Transverse colon (tissue), 4 donors: ENCODE data around the gene POMGNT2.

ENCODE experiments used
- CTCF ChIP-seq, 5 experiments: fragments of 200-600 bp in 3 of 5; fragments of 450-650 bp in 2 of 5; sonication (generic) in 3 of 5; IDR thresholded peaks; 1 replicate in 2 of 5; 2 replicates in 3 of 5; pipeline ENCODE4 v1.5.1; 2016 to 2017; ENCODE audit warnings: antibody characterized with exemption in 5 of 5, inconsistent platforms in 3 of 5, mild to moderate bottlenecking in 2 of 5, moderate library complexity in 1 of 5
- POLR2A ChIP-seq: fragments of 450-650 bp; IDR thresholded peaks from one replicate; pipeline ENCODE4 v1.6.1; 2016; ENCODE audit warnings: antibody characterized with exemption, mild to moderate bottlenecking, moderate library complexity
- POLR2AphosphoS5 ChIP-seq, 3 donors: sonication (generic); formaldehyde crosslinking; IDR thresholded peaks; one replicate each; pipeline ENCODE4 v1.6.1; 2016; ENCODE audit warnings: antibody characterized with exemption in 3 of 3

DNA sequence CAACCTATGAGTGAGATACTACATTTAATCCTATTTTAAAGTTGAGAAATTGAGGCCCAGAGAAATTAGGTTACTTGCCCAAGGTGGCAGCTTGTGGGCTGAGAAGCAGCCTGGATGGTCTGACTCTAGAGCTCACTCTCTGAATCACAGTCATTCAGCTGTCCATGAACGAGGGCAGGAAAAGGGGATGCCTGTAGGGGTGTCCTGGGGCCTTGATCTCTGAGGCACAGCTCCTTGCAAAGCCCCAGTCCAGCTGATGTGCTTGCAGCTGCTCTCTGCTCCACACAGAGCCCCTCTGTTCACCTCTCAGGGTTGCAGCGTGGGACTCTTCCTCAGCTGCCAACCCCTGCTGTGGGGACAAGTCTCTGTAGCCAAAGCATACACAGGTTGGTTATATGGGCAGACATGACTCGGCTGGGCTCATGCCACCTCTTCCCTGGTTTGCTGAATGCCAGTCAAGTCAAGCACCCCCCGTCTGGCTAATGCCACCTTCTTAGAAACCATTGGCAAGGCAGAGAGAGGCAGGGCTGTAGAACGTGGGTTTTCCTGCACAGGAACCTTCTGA is 70.0 kb downstream of the POMGNT2 start:
- TF ChIP-seq POLR2A: no peak
- no peak for TF ChIP-seq CTCF (IDR thresholded peaks at IDR 0.05)
- no peak for TF ChIP-seq POLR2AphosphoS5 (IDR thresholded peaks at IDR 0.05)
